ENCODE results near the gene RRP15. TPM values are rescaled to one million over a fixed set of nuclear protein-coding genes. Genes with fewer than 3 reads are reported as not detected.

RRP15 gene, protein sequence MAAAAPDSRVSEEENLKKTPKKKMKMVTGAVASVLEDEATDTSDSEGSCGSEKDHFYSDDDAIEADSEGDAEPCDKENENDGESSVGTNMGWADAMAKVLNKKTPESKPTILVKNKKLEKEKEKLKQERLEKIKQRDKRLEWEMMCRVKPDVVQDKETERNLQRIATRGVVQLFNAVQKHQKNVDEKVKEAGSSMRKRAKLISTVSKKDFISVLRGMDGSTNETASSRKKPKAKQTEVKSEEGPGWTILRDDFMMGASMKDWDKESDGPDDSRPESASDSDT
- 1 to 10 TPM; 1.2 to 3.8 (median 2.0) TPM for total RNA-seq

DNA sequence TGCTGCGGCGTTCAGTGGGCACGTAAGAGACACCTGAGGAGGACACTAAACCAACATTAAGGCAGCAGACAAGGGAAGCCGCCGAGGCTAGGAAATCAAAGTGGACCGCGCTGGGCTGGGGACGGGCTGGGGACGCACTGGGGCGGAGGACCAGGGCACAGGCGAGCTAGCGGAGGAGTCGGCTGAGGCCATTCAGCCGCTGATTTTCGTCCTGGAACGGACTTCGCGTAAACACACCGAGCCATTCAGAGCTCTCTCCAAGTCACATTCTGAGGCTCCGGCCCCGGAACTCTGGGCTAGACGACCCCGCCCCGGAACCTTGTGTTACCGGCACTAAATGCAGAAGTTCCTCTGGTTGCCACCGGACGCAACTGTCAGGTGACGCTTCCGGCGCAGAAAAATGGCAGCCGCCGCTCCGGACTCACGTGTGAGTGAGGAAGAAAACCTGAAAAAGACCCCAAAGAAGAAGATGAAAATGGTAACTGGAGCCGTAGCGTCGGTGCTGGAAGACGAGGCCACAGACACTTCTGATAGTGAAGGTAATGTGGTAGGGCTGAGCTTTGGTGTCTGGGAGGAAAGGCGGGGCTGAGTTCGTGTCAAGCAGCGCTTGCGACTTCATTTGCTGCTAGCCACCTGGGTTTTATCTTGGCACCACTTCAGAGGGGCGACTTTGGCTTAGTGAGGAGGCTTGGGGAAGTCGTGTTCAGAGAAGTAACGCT, at the start of gene RRP15:
Gene RRP15, plus strand, starts transcription at position 377 of the 719 bp plus-strand sequence. Its CDS starts 24 bp downstream, at position 401.
- intact Hi-C loops (cut with DNase I; ENCODE audit: low total_unique reads) (no loop called here), in situ Hi-C loops (cut with MboI; ENCODE audit: low pct_ligation_motif_present in 1 of 4, low pct_unique_long_range_greater_than_20kb in 1 of 4, low sequenced_read_pairs in 3 of 4) (no loop called here)
- WGBS, 2 donors (ENCODE audit: low coverage in 1 of 2): 0 to 2% methylated on average over 12 to 40 of the region's 45 CpGs

DNA sequence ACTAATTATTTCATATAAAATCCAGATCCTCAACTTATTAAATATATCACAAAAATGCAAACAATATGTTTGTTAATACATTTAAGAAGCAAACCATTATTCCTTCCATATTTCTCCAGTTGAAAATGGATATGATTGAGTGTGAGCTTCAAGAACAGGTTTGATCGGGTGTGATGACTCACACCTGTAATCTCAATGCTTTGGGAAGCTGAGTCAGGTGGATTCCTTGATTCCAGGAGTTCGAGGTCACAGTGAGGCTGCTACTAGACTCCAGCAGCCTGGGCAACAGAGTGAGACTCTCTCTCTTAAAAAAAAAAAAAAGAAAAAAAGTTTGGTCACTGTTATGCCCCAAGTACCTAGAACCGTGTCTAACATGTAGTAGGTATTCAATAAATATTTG, 42.9 kb upstream of the RRP15 start:
- Histone ChIP-seq H3K4me3 (no peak overlapping the region), H3K36me3 (no peaks in the 10 kb centered on the region), H3K9me3 (no peaks in the 10 kb centered on the region), H3K27ac (no peak overlapping the region), H3K27me3 (no peaks in the 10 kb centered on the region), H3K4me1 (no peaks in the 10 kb centered on the region)
- in situ Hi-C loops (cut with MboI; ENCODE audit: low pct_ligation_motif_present in 1 of 4, low pct_unique_long_range_greater_than_20kb in 1 of 4, low sequenced_read_pairs in 3 of 4): no loop called here
- intact Hi-C loops (cut with DNase I; ENCODE audit: low total_unique reads): no loop called here
- WGBS, 2 donors (ENCODE audit: low coverage in 1 of 2): 39 to 55% methylated on average over 3 of the region's 3 CpGs
- TF ChIP-seq, protein P1, sequence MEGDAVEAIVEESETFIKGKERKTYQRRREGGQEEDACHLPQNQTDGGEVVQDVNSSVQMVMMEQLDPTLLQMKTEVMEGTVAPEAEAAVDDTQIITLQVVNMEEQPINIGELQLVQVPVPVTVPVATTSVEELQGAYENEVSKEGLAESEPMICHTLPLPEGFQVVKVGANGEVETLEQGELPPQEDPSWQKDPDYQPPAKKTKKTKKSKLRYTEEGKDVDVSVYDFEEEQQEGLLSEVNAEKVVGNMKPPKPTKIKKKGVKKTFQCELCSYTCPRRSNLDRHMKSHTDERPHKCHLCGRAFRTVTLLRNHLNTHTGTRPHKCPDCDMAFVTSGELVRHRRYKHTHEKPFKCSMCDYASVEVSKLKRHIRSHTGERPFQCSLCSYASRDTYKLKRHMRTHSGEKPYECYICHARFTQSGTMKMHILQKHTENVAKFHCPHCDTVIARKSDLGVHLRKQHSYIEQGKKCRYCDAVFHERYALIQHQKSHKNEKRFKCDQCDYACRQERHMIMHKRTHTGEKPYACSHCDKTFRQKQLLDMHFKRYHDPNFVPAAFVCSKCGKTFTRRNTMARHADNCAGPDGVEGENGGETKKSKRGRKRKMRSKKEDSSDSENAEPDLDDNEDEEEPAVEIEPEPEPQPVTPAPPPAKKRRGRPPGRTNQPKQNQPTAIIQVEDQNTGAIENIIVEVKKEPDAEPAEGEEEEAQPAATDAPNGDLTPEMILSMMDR (IDR thresholded peaks at IDR 0.05): no peak
- TF ChIP-seq POLR2AphosphoS5 (IDR thresholded peaks at IDR 0.05): no peak
- TF ChIP-seq EP300 (IDR thresholded peaks at IDR 0.05; ENCODE audit: low read depth): no peak
- no peak for TF ChIP-seq POLR2A (IDR thresholded peaks at IDR 0.05)
- no peak for DNase-seq

More for the DNA sequence above, at the start of gene RRP15:
- DNase-seq: peak; percentile 91
- Histone ChIP-seq H3K4me1 (peaks cover 0 to 21% (median 12%) of the 10 kb centered on the region in 4 donors), H3K27me3 (no peaks in the 10 kb centered on the region), H3K27ac (peak within 1 kb of the TSS; percentile 67 to 80 (median 74)), H3K4me3 (peak within 1 kb of the TSS; percentile 49 to 76 (median 66)), H3K36me3 (no peaks in the 10 kb centered on the region), H3K9me3 (no peaks in the 10 kb centered on the region)
- TF ChIP-seq EP300 (IDR thresholded peaks at IDR 0.05; ENCODE audit: low read depth): no peak
- peak; percentile 28 to 66 (median 63) for TF ChIP-seq POLR2AphosphoS5 (IDR thresholded peaks at IDR 0.05)
- peak; percentile 38 for TF ChIP-seq POLR2A (IDR thresholded peaks at IDR 0.05)
- TF ChIP-seq, protein P1 (IDR thresholded peaks at IDR 0.05): peak in 2 of 5 experiments; percentile 9 to 44

DNA sequence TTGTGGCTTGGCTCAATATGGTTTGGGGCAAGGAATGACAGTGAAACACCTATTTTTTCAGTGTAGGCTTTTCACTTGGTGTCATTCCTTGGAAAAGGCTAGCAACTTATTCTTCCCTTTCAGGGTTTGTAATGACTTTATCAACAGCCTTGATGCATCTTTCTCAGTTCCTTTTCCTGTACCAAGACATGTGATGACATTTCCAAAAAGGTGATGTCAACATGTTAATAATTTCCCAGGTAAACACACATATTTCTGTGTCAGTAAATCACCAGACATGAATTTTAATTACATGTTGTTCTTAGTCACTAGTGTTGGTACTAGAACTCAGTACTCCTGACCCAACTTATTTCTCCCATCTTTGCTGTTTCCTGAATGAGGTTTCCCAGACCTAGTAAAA, 37.8 kb upstream of the RRP15 start:
- Histone ChIP-seq H3K27ac (no peak overlapping the region), H3K4me1 (no peaks in the 10 kb centered on the region), H3K4me3 (no peak overlapping the region), H3K36me3 (no peaks in the 10 kb centered on the region), H3K27me3 (peaks cover 3% of the 10 kb centered on the region), H3K9me3 (no peaks in the 10 kb centered on the region)
- in situ Hi-C loops (cut with MboI; ENCODE audit: low pct_ligation_motif_present in 1 of 4, low pct_unique_long_range_greater_than_20kb in 1 of 4, low sequenced_read_pairs in 3 of 4) (no loop called here), intact Hi-C loops (cut with DNase I; ENCODE audit: low total_unique reads) (no loop called here)
- TF ChIP-seq POLR2A (IDR thresholded peaks at IDR 0.05) (no peak), POLR2AphosphoS5 (IDR thresholded peaks at IDR 0.05) (no peak), EP300 (IDR thresholded peaks at IDR 0.05; ENCODE audit: low read depth) (no peak)
- TF ChIP-seq, protein P1 (IDR thresholded peaks at IDR 0.05): no peak
- DNase-seq: no peak

DNA sequence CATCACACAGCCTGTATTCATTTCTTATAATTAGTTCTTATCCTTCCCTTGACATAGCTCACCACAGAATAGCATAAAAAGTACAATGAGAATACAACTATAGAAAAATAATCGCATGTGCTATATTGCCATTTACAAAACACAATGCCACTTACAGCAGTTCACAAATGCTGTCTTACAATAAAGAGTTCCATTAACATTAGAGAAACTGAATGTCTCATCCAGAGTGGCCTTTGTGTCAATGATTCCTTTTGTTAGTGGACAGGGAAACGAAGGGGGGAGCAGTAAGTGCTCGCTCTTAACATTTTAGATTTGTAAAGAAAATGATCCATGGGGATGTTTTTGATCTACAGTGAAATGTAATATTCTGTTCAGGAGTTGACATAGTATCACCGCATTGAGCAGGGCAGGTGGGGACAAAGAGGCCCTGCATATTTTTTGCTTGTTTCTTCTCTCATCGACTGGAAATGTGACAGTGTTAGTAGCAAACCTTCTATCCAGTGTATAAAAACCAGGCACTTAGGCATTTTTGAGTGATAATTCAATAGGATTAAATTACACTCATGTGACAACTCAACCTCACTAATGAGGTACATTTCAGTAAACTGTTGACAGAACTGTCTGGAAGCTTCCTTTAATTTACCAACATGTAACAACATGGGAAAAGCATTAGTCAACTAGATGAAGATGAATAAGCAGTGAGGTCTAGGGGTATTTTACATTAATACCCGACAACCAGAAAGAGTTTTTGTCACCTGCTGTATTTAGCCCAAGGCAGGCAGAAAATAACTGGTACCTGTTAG, 35.6 kb upstream of the RRP15 start:
- DNase-seq: no peak
- Histone ChIP-seq H3K4me1 (no peaks in the 10 kb centered on the region), H3K27me3 (peaks cover 6% of the 10 kb centered on the region), H3K4me3 (no peak overlapping the region), H3K9me3 (no peaks in the 10 kb centered on the region), H3K27ac (no peak overlapping the region), H3K36me3 (no peaks in the 10 kb centered on the region)
- 78 to 87% methylated on average over 6 of the region's 6 CpGs for WGBS, 2 donors (ENCODE audit: low coverage in 1 of 2)
- TF ChIP-seq POLR2A (IDR thresholded peaks at IDR 0.05) (no peak), POLR2AphosphoS5 (IDR thresholded peaks at IDR 0.05) (no peak), EP300 (IDR thresholded peaks at IDR 0.05; ENCODE audit: low read depth) (no peak)
- TF ChIP-seq, protein P1 (IDR thresholded peaks at IDR 0.05): no peak
- intact Hi-C loops (cut with DNase I; ENCODE audit: low total_unique reads) (no loop called here), in situ Hi-C loops (cut with MboI; ENCODE audit: low pct_ligation_motif_present in 1 of 4, low pct_unique_long_range_greater_than_20kb in 1 of 4, low sequenced_read_pairs in 3 of 4) (no loop called here)

All from transverse colon (tissue), 4 donors.